Muscle layer of colon (tissue), 2 donors: ENCODE results near the gene ASXL1.

Source experiments
- H3K27ac ChIP-seq: one replicate; pipeline ENCODE4 v1.7.0; 2013; ENCODE audit warnings: low read depth, mild to moderate bottlenecking, low read length, moderate library complexity
- H3K27me3 ChIP-seq, 2 donors: one replicate each; pipeline ENCODE4 v1.7.0; 2013; ENCODE audit warnings: low read length in 2 of 2, mild to moderate bottlenecking in 2 of 2; ENCODE audit not compliant: insufficient read depth in 2 of 2, control insufficient read depth in 1 of 2
- H3K36me3 ChIP-seq: one replicate; pipeline ENCODE4 v1.7.0; 2013; ENCODE audit warnings: mild to moderate bottlenecking, low read length; ENCODE audit not compliant: insufficient read depth
- H3K4me1 ChIP-seq: one replicate; pipeline ENCODE4 v1.7.0; 2013; ENCODE audit warnings: mild to moderate bottlenecking, low read length; ENCODE audit not compliant: insufficient read depth
- H3K4me3 ChIP-seq, 2 donors: one replicate each; pipeline ENCODE4 v1.7.0; 2013; ENCODE audit warnings: low read length in 2 of 2, low read depth in 1 of 2, mild to moderate bottlenecking in 1 of 2, moderate library complexity in 1 of 2
- H3K9ac ChIP-seq: one replicate; pipeline ENCODE4 v1.7.0; 2013; ENCODE audit warnings: low read length
- H3K9me3 ChIP-seq: one replicate; pipeline ENCODE4 v1.7.0; 2013; ENCODE audit warnings: mild to moderate bottlenecking, low read length
- donor health status: abdominal sarcoma.
- donor health status: Adenocarcinoma of cecum.

The ASXL1 gene

GRCh38 chr20:32325706-32326503, 32.2 kb upstream of the ASXL1 start:
- Histone ChIP-seq H3K27ac (no peak overlapping the region), H3K4me1 (no peaks in the 10 kb centered on the region), H3K4me3 (no peak overlapping the region), H3K36me3 (peaks cover 10% of the 10 kb centered on the region), H3K27me3 (no peaks in the 10 kb centered on the region), H3K9me3 (no peaks in the 10 kb centered on the region), H3K9ac (no peak overlapping the region)

- Histone ChIP-seq H3K36me3 (peaks cover 15% of the 10 kb centered on the region), H3K4me3 (no peak overlapping the region), H3K27ac (no peak overlapping the region), H3K27me3 (no peaks in the 10 kb centered on the region), H3K9me3 (no peaks in the 10 kb centered on the region), H3K9ac (no peak overlapping the region), H3K4me1 (no peaks in the 10 kb centered on the region)
These were observed 31.7 kb upstream of the ASXL1 start for GRCh38 chr20:32326504-32326845.

GRCh38 chr20:32327087-32327681, 30.9 kb upstream of the ASXL1 start:
- H3K4me3 ChIP-seq: no peak overlapping the region
- no peak overlapping the region for H3K9ac ChIP-seq
- no peaks in the 10 kb centered on the region for H3K4me1 ChIP-seq
- H3K36me3 ChIP-seq: peaks cover 18% of the 10 kb centered on the region
- H3K9me3 ChIP-seq: no peaks in the 10 kb centered on the region
- no peak overlapping the region for H3K27ac ChIP-seq
- no peaks in the 10 kb centered on the region for H3K27me3 ChIP-seq

DNA sequence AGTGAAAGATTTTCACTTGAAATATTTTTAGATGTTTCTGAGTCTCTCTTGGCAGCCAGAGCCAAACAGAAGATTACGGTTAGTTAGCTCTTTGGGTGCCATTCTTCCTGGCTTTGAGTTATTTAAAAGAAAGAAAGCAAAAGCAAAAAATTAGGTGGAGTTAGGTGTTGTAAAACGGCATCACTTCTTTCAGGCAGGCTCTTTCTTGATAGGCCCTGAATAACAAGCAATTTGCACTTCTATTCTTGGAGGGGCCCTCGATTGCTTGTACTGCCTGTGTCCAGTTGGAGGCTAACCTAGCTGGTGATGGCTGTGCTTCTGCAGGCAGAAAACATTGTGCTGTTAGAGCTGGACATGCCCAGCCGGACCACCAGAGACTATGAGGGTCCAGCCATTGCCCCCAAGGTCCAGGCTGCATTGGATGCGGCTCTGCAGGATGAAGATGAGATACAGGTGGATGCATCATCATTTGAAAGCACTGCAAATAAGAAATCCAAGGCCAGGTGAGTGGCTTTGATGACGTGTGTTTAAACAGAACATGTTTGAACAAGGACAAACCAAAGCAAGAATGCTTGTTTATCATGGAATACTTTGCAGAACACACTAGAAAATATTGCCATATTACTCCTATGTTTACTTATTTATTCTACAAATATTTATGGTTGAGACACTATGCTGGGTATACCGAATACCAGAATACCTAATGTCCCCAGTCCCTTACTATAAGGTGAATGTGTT, 28.1 kb upstream of the ASXL1 start:
- Histone ChIP-seq H3K36me3 (peaks cover 31% of the 10 kb centered on the region), H3K27ac (no peak overlapping the region)

GRCh38 chr20:32330555-32330897, 27.6 kb upstream of the ASXL1 start:
- H3K4me3 ChIP-seq: no peak overlapping the region
- H3K9ac ChIP-seq: no peak overlapping the region
- H3K36me3 ChIP-seq: peaks cover 31% of the 10 kb centered on the region
- no peaks in the 10 kb centered on the region for H3K9me3 ChIP-seq
- H3K27me3 ChIP-seq: no peaks in the 10 kb centered on the region
- no peaks in the 10 kb centered on the region for H3K4me1 ChIP-seq
- H3K27ac ChIP-seq: no peak overlapping the region

More for the DNA sequence above, 28.1 kb upstream of the ASXL1 start:
- no peak overlapping the region for H3K4me3 ChIP-seq
- H3K9me3 ChIP-seq: no peaks in the 10 kb centered on the region
- no peaks in the 10 kb centered on the region for H3K4me1 ChIP-seq
- H3K9ac ChIP-seq: no peak overlapping the region
- H3K27me3 ChIP-seq: no peaks in the 10 kb centered on the region

- H3K36me3 ChIP-seq: peaks cover 25% of the 10 kb centered on the region
- H3K9me3 ChIP-seq: no peaks in the 10 kb centered on the region
- H3K27ac ChIP-seq: no peak overlapping the region
These were observed 25.5 kb upstream of the ASXL1 start for GRCh38 chr20:32332614-32333013.

DNA sequence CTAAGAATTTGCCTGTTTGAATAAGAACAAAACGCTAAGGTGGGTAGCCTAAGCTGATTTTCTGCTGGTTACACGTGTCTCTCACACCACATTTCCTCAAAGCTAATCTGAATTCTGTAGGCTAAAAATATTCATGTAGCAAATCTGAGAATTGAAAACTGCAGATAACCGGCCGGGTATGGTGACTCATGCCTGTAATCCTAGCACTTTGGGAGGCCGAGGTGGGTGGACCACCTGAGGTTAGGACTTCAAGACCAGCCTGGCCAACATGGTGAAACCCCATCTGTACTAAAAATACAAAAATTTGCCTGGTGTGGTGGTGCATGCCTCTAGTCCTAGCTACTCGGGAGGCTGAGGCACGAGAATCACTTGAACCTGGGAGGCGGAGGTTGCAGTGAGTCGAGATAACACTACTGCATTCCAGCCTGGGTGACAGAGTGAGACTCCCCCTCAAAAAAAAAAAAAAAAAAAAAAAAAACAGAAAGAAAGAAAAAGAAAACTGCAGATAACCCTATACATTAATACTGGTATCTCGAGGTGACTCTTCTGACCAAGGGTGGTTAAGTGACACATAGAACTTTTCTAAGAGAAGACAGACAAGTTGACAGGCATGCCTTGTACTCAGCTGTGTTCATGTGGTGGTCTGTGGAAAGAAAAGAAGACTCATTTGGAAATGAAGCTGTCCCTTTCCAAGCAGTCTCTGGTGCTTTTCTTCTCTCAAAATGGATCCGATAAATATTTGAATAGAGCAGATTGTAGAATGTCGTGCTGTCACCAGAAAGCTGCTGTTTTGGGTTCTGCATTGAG, 24.7 kb upstream of the ASXL1 start:
- no peak overlapping the region for H3K9ac ChIP-seq
- H3K27me3 ChIP-seq: no peaks in the 10 kb centered on the region
- H3K9me3 ChIP-seq: no peaks in the 10 kb centered on the region
- no peak overlapping the region for H3K4me3 ChIP-seq
- H3K27ac ChIP-seq: no peak overlapping the region
- peaks cover 25% of the 10 kb centered on the region for H3K36me3 ChIP-seq
- no peaks in the 10 kb centered on the region for H3K4me1 ChIP-seq

More at GRCh38 chr20:32332614-32333013, 25.5 kb upstream of the ASXL1 start:
- H3K27me3 ChIP-seq: no peaks in the 10 kb centered on the region
- no peaks in the 10 kb centered on the region for H3K4me1 ChIP-seq
- no peak overlapping the region for H3K4me3 ChIP-seq
- H3K9ac ChIP-seq: no peak overlapping the region

- no peaks in the 10 kb centered on the region for H3K9me3 ChIP-seq
- H3K27ac ChIP-seq: no peak overlapping the region
- H3K27me3 ChIP-seq: no peaks in the 10 kb centered on the region
- H3K36me3 ChIP-seq: peaks cover 25% of the 10 kb centered on the region
- H3K4me3 ChIP-seq: no peak overlapping the region
- H3K9ac ChIP-seq: no peak overlapping the region
- no peaks in the 10 kb centered on the region for H3K4me1 ChIP-seq
These were observed 23.9 kb upstream of the ASXL1 start for GRCh38 chr20:32333988-32334885.

DNA sequence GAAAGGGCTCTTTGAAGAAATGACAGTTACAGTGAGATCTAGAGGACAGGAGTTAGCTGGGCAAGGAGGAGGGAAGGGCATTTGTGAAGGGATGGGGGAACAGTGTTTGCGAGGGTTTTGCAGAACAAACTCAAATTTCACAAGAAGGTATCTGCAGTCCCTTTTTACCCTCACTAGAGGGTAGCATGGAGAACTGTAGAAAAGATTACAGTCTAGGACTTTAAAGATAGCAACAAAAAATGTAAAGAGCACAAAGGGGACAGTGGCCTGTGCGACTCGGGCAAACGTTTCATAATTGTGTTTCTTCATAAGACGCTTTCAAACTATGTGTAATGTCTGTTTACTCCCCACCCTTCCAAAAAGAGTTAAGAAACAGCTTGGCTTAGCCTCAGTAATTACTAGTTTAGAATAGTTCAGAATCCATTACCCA, 21.2 kb upstream of the ASXL1 start:
- Histone ChIP-seq H3K4me1 (no peaks in the 10 kb centered on the region), H3K36me3 (peaks cover 13% of the 10 kb centered on the region), H3K27ac (no peak overlapping the region), H3K4me3 (no peak overlapping the region), H3K9me3 (no peaks in the 10 kb centered on the region), H3K9ac (no peak overlapping the region), H3K27me3 (no peaks in the 10 kb centered on the region)

- H3K27me3 ChIP-seq: no peaks in the 10 kb centered on the region
- no peak overlapping the region for H3K9ac ChIP-seq
- no peak overlapping the region for H3K4me3 ChIP-seq
- no peaks in the 10 kb centered on the region for H3K9me3 ChIP-seq
- H3K4me1 ChIP-seq: no peaks in the 10 kb centered on the region
- peaks cover 7% of the 10 kb centered on the region for H3K36me3 ChIP-seq
- no peak overlapping the region for H3K27ac ChIP-seq
These were observed 20.0 kb upstream of the ASXL1 start for GRCh38 chr20:32337937-32338661.
